HG02870 (cell line): ENCODE data around the gene STK38L.

Experiments
- ATAC-seq: cut with Tn5 transposase; IDR thresholded peaks from one replicate; pipeline ENCODE4 v1.9.1; 2021; ENCODE audit warnings: mild to moderate bottlenecking, moderate library complexity; ENCODE audit not compliant: unreplicated experiment

Gene STK38L

GRCh38 chr12:27305673-27306456 lies 61.8 kb downstream of the STK38L start:
- ATAC-seq: no peak

- peak; percentile 66 for ATAC-seq
Observed at GRCh38 chr12:27309293-27309994, 65.4 kb downstream of the STK38L start.

- no peak for ATAC-seq
Observed at GRCh38 chr12:27309995-27310315, 65.9 kb downstream of the STK38L start.

GRCh38 chr12:27316947-27317346 lies 72.9 kb downstream of the STK38L start:
- no peak for ATAC-seq

- ATAC-seq: no peak
Observed at GRCh38 chr12:27319409-27319808, 75.3 kb downstream of the STK38L start.

- no peak for ATAC-seq
Observed at GRCh38 chr12:27319848-27320247, 75.8 kb downstream of the STK38L start.

- no peak for ATAC-seq
Observed at GRCh38 chr12:27324530-27324929, 80.4 kb downstream of the STK38L start.

GRCh38 chr12:27330846-27331245 lies 86.8 kb downstream of the STK38L start:
- ATAC-seq: no peak

- peak; percentile 50 for ATAC-seq
Observed at GRCh38 chr12:27331291-27331926, 87.3 kb downstream of the STK38L start.

- no peak for ATAC-seq
Observed at GRCh38 chr12:27331927-27332324, 87.8 kb downstream of the STK38L start.

GRCh38 chr12:27332407-27332713 lies 88.3 kb downstream of the STK38L start:
- ATAC-seq: peak; percentile 0

- ATAC-seq: peak; percentile 32
Observed at GRCh38 chr12:27332714-27333402, 88.8 kb downstream of the STK38L start, which contains the start of gene BMAL2. Gene BMAL2, plus strand, starts transcription at chr12:27332836. Its CDS starts 237 bp downstream, at chr12:27333073.

- peak; percentile 18 for ATAC-seq
Observed at GRCh38 chr12:27333403-27334009, 89.4 kb downstream of the STK38L start.

GRCh38 chr12:27334042-27334720 lies 90.1 kb downstream of the STK38L start:
- ATAC-seq: no peak

GRCh38 chr12:27334721-27335082 lies 90.6 kb downstream of the STK38L start:
- ATAC-seq: no peak

GRCh38 chr12:27335364-27336281 lies 91.5 kb downstream of the STK38L start:
- no peak for ATAC-seq

GRCh38 chr12:27336282-27336653 lies 92.2 kb downstream of the STK38L start:
- no peak for ATAC-seq

GRCh38 chr12:27337376-27337775 lies 93.3 kb downstream of the STK38L start:
- no peak for ATAC-seq

- no peak for ATAC-seq
Observed at GRCh38 chr12:27338473-27338872, 94.4 kb downstream of the STK38L start.

- no peak for ATAC-seq
Observed at GRCh38 chr12:27340971-27341370, 96.9 kb downstream of the STK38L start.
